HG03139 (cell line): ENCODE results near the gene CNDP1.
"Not testable (repeated sequence)": the region's sequence is repeated elsewhere in the genome, so short reads cannot be mapped to it uniquely, and the experiment has no call there.

Source experiments
- ATAC-seq: cut with Tn5 transposase; IDR thresholded peaks from one replicate; pipeline ENCODE4 v1.9.1; 2021; ENCODE audit not compliant: unreplicated experiment

The CNDP1 gene

GRCh38 chr18:74534150-74534969 lies at the start of gene CNDP1:
TSS of gene CNDP1 (plus strand) at chr18:74534500. CDS start at chr18:74534668, 168 bp downstream.
- no peak for ATAC-seq

- ATAC-seq = no peak
These were observed 48.0 kb upstream of the CNDP1 start for GRCh38 chr18:74486119-74486849.

GRCh38 chr18:74488354-74488753 lies 45.9 kb upstream of the CNDP1 start:
- ATAC-seq = no peak

- ATAC-seq = no peak
These were observed 45.4 kb upstream of the CNDP1 start for GRCh38 chr18:74488864-74489263.

- no peak for ATAC-seq
These were observed 44.6 kb upstream of the CNDP1 start for GRCh38 chr18:74489676-74490075.

- ATAC-seq = no peak
These were observed 42.0 kb upstream of the CNDP1 start for GRCh38 chr18:74492259-74492658.

GRCh38 chr18:74493689-74494088 lies 40.6 kb upstream of the CNDP1 start:
- ATAC-seq = no peak

GRCh38 chr18:74494514-74494913 lies 39.8 kb upstream of the CNDP1 start:
- no peak for ATAC-seq

GRCh38 chr18:74495581-74496507 lies 38.5 kb upstream of the CNDP1 start, which contains the start of gene CNDP2:
TSS of gene CNDP2 (plus strand) at chr18:74496363. CDS start at chr18:74499974, 3,611 bp downstream.
- ATAC-seq = peak; percentile 75

- ATAC-seq = peak; percentile 19
These were observed 37.6 kb upstream of the CNDP1 start for GRCh38 chr18:74496508-74497323.

- ATAC-seq = no peak
These were observed 37.0 kb upstream of the CNDP1 start for GRCh38 chr18:74497324-74497676.

GRCh38 chr18:74497778-74498177 lies 36.5 kb upstream of the CNDP1 start:
- ATAC-seq = no peak

GRCh38 chr18:74498712-74499627 lies 35.3 kb upstream of the CNDP1 start:
- ATAC-seq = peak; percentile 24

- ATAC-seq = peak; percentile 41
These were observed 34.7 kb upstream of the CNDP1 start for GRCh38 chr18:74499633-74500032.

GRCh38 chr18:74500372-74500771 lies 33.9 kb upstream of the CNDP1 start:
- ATAC-seq = no peak

- ATAC-seq = not testable (repeated sequence)
These were observed 33.5 kb upstream of the CNDP1 start for GRCh38 chr18:74500774-74501173.

GRCh38 chr18:74501386-74501785 lies 32.9 kb upstream of the CNDP1 start:
- ATAC-seq = no peak

GRCh38 chr18:74503137-74503536 lies 31.2 kb upstream of the CNDP1 start:
- no peak for ATAC-seq

GRCh38 chr18:74505776-74506175 lies 28.5 kb upstream of the CNDP1 start:
- no peak for ATAC-seq
